HL-60/S4 (cell line): ENCODE results near the gene SOS2.

Experiments used
- in situ Hi-C: fragments of 300-500 bp; cut with MboI; formaldehyde crosslinking; loops from 2 replicates; pipeline ENCODE4 v1.14.3; 2022; ENCODE audit warnings: low sequenced_read_pairs

SOS2 gene

DNA sequence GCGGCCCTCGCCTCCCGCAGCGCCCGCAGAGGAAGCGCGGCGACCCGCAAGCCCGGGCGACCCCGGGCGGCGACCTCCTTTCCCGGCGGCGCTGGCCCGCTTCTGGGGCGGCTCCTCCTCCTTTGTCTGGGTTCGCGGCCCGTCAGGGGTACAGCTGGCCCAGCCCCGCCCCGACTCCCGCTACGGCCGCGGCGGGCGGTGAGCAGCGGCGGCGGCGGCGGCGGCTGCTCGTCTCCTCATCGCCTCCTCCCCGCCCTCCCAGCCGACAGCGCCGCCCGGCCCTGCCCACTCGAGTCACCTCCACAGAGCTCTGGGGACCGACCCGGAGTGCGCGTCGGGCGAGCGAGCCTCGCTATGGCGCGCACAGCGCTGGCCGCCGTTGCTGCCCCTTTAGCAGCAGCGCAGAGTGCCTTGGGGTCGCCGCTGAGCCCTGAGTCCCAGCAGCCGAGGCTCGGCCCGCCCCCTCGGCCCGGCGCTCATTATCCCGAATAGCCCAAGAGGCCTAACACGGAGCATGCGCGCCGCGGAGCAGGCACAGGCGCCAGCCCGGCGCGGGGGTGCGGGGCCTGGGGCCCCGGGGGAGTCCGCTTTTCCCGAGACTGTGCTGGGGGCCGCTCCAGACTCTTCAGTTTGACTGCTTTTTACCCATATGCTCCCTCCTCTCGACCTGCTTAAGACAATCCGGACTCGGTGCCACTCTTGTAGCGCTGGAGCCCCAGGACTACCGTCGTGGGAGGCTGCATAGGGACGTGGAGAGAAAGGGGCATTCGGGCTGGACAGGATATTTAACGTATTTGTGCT, at the start of gene SOS2:
SOS2 (minus strand) TSS at position 104 of the 801 bp plus-strand sequence. CDS start 295 bp downstream, outside the sequence.
- in situ Hi-C loops, result no loop called here

DNA sequence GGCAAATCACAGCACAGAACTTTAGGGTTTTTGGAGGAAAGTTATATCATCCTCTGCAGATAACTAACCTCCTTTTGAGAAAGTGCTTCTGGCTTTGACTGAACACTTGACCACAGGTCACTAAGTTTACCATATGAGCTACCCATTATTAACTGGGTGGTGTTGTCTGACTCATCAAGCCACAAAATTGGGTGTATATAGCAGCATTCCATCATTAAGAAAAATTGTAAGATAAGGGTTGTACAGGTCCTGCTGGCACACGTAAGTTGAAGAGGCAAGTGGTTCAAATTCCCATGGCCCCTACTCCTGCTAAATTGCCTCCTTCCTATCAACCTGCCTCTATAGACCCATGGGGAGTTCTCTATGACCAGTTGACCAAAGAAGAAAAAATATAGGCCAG, 41.1 kb upstream of the SOS2 start:
- in situ Hi-C loops, result no loop called here

- in situ Hi-C loops, result no loop called here
Observed at GRCh38 chr14:50270932-50271331, 39.6 kb upstream of the SOS2 start.

DNA sequence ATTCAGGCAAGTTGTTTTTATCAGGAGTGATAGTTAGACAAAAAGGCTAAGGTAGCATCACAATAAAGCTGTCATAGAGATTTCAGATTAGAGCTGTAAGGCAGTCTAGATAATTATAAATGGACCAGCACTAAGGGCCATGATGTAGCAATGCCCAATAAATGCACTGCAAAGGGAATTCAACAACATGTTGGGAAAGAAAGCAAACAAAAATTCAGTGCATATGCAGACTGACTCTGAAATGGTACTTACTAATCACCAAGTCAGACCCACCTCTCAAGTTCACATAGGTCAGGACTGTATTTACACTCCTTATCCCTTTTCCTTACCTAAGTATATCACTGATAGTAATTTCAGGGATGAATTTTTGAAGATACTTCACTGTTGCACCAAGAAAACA, 33.7 kb upstream of the SOS2 start:
- in situ Hi-C loops, result no loop called here

DNA sequence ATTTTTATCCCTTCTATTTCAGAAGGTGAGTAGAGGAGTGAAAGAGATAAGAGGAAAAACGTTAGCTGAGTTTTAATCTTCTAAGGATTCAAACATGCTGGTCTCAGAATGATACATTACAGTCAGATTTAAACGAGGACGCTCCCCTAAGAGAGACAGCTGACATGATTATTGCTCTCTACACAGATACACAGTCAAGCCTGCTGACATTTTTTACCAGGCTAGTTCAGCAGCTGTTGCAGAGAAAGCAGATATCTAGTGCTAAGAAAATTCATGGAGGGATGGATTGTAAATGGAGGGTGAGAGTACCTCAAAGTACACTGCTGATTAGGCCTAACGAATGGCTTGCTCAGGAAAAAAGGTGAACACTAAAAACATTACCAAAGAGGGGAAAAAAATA, 31.9 kb upstream of the SOS2 start:
- in situ Hi-C loops, result no loop called here

GRCh38 chr14:50262865-50263264, 31.5 kb upstream of the SOS2 start:
- in situ Hi-C loops, result no loop called here

- in situ Hi-C loops, result no loop called here
Observed at GRCh38 chr14:50260511-50260910, 29.1 kb upstream of the SOS2 start.

GRCh38 chr14:50260072-50260471, 28.7 kb upstream of the SOS2 start:
- in situ Hi-C loops, result no loop called here

DNA sequence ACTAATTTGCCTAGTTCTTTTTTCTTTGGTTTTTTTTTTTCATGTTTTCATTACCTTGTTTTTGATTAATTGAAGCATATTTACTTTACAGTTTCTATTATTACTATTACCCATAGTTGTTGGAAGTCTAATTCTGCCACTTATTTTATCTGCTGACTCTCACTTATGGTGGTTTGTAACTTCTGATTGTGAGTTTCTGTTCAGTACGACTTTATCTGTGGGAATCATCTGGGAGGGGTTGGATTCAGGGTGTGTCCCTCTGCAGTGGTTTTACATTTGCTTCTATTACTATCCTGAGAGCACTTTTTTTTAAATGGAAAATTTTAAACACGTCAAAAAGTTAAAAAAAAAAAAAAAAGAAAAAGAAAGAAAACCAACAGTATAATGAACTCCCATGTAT, 26.4 kb upstream of the SOS2 start:
- in situ Hi-C loops, result no loop called here

GRCh38 chr14:50254248-50254647, 22.9 kb upstream of the SOS2 start:
- in situ Hi-C loops, result no loop called here

- in situ Hi-C loops, result no loop called here
Observed at GRCh38 chr14:50249136-50249775, 17.9 kb upstream of the SOS2 start.

- in situ Hi-C loops, result no loop called here
Observed at GRCh38 chr14:50247245-50247644, 15.9 kb upstream of the SOS2 start.

GRCh38 chr14:50242566-50243310, 11.4 kb upstream of the SOS2 start:
- in situ Hi-C loops, result no loop called here

- in situ Hi-C loops, result no loop called here
Observed at GRCh38 chr14:50242096-50242495, 10.7 kb upstream of the SOS2 start.

GRCh38 chr14:50237427-50237826, 6.0 kb upstream of the SOS2 start:
- in situ Hi-C loops, result no loop called here

- in situ Hi-C loops, result no loop called here
Observed at GRCh38 chr14:50233951-50234250, 2.5 kb upstream of the SOS2 start.

GRCh38 chr14:50233166-50233950, 2.0 kb upstream of the SOS2 start:
- in situ Hi-C loops, result no loop called here

DNA sequence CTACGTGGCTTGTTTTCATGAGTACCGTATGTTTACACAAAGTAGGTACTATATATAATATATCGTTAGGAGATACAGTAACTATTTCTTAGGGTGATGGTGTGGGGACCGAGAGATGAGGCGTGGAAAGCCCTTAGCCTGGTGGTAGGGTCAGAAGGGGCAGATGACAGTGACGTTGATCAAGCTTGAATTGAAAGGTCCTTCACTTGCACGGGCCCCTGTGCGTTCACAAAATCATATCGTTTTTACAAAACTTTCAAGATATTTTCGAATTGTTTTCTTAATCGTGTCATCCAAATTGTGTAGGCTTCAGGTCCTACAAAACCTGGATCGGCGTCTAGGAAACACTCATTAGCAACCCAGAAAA, 881 bp upstream of the SOS2 start:
- in situ Hi-C loops, result no loop called here

DNA sequence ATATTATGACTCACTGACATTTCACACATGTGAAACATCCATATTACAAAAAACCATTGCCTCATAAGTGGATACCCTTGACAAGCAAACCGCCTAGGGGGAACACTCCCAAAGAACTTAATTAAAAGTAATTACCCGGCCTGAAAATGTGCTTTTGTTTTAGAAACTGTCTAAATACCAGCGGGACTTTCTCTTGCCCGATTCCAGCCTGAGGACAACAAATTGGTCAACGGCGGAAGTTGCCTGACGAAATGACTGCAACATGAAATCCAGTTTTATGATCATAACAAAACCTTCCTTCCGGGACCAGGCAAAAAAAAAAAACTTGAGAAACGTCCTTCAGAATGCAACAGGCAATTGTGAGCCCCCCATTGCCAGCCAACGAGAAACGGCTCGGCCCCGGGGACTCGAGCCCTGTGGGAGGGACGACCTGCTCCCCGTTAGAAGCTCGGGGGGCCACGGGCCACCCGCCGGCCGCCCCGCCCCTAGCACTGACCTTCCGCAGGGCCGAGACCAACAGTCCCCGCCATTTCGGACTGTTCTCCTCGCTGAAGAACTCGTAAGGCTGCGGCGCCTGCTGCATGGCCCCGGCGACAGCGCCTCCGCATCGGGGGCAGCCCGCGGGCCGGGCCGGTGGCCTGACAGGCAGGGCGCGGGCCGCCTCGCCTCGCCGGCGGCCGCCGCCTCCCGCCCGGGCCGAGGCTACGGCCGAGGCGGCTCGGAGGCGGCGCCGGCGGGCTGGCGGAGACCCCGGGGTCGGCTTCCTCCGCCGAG, 490 bp downstream of the SOS2 start:
- in situ Hi-C loops, result no loop called here

DNA sequence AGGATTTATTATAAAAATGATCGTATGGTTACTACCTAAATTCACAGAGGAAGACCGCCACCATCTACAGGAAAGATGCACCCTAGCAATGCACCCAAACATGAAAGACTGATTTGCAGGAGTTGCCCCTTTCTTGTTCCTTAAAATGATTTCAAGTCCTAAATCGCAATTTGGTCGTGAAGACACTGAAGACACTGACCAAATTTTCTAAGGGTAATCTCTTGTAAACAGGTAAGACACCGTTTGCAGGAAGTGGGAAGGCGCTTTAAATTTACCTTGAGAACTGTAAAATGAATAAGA, 1.0 kb downstream of the SOS2 start:
- in situ Hi-C loops, result no loop called here

- in situ Hi-C loops, result no loop called here
Observed at GRCh38 chr14:50229681-50230080, 1.7 kb downstream of the SOS2 start.
